GM12891 (cell line): ENCODE data around the gene CDH23.

Experiments
- POLR2A ChIP-seq: IDR thresholded peaks from 2 replicates; pipeline ENCODE4 v1.6.1; 2011; ENCODE audit warnings: low read depth, low read length, control low read depth
- TAF1 ChIP-seq: IDR thresholded peaks from 2 replicates; pipeline ENCODE4 v1.6.1; 2011; ENCODE audit warnings: low read depth, low read length, control low read depth

- TF ChIP-seq TAF1 = no peak
- TF ChIP-seq POLR2A = no peak
Measured at GRCh38 chr10:71455035-71455434, 58.3 kb downstream of the CDH23 start.
